Dedifferentiated amniotic fluid mesenchymal stem cell (primary cell): ENCODE data around the gene POLE2.
"Not testable (repeated sequence)": the region's sequence is repeated elsewhere in the genome, so short reads cannot be mapped to it uniquely, and the experiment has no call there.

Source experiments
- DNase-seq: peaks from one replicate; pipeline ENCODE4 v3.0.0-alpha.2; 2016; ENCODE audit errors: extremely low spot score

Gene POLE2, protein sequence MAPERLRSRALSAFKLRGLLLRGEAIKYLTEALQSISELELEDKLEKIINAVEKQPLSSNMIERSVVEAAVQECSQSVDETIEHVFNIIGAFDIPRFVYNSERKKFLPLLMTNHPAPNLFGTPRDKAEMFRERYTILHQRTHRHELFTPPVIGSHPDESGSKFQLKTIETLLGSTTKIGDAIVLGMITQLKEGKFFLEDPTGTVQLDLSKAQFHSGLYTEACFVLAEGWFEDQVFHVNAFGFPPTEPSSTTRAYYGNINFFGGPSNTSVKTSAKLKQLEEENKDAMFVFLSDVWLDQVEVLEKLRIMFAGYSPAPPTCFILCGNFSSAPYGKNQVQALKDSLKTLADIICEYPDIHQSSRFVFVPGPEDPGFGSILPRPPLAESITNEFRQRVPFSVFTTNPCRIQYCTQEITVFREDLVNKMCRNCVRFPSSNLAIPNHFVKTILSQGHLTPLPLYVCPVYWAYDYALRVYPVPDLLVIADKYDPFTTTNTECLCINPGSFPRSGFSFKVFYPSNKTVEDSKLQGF

DNA sequence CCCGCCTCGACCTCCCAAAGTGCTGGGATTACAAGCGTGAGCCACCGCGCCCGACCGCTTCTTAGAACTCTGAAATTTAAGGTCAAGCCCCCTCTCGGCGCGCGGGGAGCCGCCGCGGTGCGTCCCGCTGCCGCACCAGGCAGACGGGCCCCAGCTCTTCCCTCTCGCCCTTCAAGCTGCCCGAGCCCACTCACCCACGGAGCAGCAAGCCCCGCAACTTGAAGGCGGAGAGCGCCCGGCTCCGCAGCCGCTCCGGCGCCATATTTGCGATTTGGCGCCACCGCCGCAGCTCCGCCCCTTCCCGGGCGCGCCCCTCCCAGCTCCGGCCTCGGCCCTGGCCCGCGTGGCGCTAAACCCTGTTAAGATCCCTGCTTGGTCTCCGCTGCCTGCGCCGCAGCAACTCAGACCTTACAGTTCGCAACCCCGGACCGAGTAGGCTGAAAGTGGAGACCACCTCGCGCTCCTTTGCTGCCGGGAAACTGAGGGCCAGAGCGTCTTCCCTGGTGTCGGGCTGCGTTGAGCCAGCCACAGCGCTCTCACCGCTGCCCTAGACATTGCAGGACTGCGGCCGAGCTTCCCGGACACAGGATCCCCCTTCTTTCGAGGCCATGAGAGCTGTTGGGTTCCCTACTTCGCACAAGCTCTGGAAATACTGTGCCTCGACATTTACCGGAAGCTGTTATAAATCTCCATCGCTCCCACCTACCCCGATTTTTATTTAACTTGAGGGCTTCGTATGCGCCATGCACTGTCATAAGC lies at the start of gene POLE2:
Gene POLE2 (minus strand): TSS at position 273 of the 759 bp plus-strand sequence. CDS start 11 bp downstream, at position 262.
- peak; percentile 37 for DNase-seq

DNA sequence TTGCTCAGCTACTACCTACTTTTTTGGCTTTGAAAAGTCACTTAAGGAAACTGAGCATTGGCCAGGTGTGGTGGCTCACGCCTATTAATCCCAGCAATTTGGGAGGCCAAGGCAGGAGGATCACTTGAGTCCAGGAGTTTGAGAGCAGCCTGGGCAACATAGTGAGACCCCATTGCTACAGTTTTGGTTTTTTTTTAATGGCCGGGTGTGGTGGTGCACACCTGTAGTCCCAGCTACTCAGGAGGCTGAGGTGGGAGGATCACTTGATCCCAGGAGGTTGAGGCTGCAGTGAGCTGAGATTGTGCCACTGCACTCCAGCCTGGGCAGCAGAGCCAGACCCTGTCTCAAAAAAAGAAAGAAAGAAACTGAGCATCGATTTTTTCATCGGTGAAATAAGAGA lies 47.7 kb upstream of the POLE2 start:
- not testable (repeated sequence) for DNase-seq

GRCh38 chr14:49733836-49734235 lies 45.8 kb upstream of the POLE2 start:
- DNase-seq: no peak

GRCh38 chr14:49732896-49733295 lies 44.9 kb upstream of the POLE2 start:
- no peak for DNase-seq

DNA sequence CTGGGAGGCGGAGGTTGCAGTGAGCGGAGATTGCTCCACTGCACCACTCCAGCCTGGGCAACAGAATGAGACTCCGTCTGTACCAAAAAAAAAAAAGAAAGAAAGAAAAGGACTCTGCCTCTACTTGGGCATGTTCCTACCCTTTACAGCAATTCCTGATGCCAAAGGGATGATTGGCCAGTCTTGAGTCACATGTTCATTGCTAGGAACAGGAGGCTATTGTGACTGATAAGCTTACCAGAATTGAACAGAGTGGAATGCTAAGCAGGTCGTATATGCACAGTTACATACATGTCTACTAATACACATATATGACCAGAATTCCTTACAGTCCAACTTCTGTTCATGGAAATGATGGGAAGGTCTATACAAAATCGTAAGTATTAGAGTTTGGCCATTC lies 39.2 kb upstream of the POLE2 start:
- DNase-seq: no peak

GRCh38 chr14:49721733-49722435 lies 33.9 kb upstream of the POLE2 start:
- not testable (repeated sequence) for DNase-seq

GRCh38 chr14:49720744-49721143 lies 32.7 kb upstream of the POLE2 start:
- no peak for DNase-seq

DNA sequence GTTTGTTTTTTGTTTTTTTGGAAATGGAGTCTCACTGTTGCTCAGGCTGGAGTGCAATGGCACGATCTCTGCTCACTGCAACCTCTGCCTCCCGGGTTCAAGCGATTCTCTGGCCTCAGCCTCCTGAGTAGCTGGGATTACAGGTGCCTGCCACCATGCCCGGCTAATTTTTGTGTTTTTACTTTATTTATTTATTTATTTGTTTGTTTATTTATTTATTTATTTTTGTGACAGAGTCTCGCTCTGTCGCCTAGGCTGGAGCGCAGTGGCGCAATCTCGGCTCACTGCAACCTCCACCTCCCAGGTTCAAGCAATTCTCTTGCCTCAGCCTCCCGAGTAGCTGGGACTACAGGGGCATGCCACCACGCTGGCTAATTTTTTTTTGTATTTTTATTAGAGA lies 23.0 kb upstream of the POLE2 start:
- not testable (repeated sequence) for DNase-seq

- not testable (repeated sequence) for DNase-seq
Measured at GRCh38 chr14:49704471-49704870, 16.5 kb upstream of the POLE2 start.

GRCh38 chr14:49703965-49704364 lies 16.0 kb upstream of the POLE2 start:
- DNase-seq: no peak

- DNase-seq: no peak
Measured at GRCh38 chr14:49702725-49703124, 14.7 kb upstream of the POLE2 start.

DNA sequence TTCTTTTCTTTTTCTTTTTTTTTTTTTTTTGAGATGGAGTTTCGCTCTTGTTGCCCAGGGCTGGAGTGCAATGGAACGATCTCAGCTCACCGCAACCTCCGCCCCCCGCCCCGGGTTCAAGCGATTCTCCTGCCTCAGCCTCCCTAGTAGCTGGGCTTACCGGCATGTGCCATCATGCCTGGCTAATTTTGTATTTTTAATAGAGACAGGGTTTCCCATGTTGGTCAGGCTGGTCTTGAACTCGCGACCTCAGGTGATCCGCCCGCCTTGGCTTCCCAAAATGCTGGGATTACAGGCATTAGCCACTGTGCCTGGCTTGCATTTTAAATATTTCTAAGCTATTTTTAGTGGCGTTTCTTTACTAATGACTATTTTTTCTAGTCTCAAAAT lies 5.7 kb upstream of the POLE2 start:
- not testable (repeated sequence) for DNase-seq

GRCh38 chr14:49692811-49693734 lies 5.1 kb upstream of the POLE2 start, which contains the start of gene KLHDC1:
Gene KLHDC1 (plus strand): TSS chr14:49693120. CDS start chr14:49693195, 75 bp downstream.
- peak; percentile 80 for DNase-seq

- no peak for DNase-seq
Measured at GRCh38 chr14:49692193-49692757, 4.3 kb upstream of the POLE2 start.

DNA sequence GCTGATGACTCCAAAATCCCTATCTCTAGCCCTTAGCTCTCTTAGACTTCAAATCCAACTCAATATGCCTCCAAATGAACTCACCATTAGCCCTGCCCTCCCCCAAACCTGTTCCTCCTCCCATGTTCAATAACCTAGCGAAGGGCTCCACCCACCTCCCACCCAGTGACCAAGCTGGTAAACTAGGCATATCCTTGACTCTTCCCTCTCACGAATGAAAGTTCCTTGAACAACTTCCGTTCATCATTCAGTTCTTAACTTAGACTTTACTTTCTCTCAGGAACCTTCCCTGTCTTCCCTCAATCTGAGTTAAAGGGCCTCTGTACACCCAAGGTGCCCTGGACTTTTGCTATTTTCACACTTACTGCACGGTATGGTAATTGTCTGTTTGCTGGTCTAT lies 3.0 kb upstream of the POLE2 start:
- DNase-seq: no peak

DNA sequence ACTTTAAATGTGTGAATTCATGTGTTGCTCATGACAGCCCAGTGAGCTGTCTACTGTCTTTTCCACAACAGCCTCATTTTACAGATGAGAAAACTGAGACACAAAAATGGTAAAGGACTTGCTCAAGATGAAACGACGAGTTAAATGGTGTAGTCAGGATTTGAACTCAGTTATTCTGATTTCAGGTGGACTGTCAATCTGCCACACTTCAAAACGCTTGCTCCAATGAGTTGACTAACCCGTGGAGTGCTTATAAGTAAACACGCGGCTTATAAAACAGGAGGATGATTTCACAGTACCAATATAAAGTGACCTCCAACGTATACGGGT lies 652 bp upstream of the POLE2 start:
- no peak for DNase-seq

GRCh38 chr14:49686425-49686824 lies 1.6 kb downstream of the POLE2 start:
- no peak for DNase-seq

- no peak for DNase-seq
Measured at GRCh38 chr14:49679271-49679670, 8.7 kb downstream of the POLE2 start.

DNA sequence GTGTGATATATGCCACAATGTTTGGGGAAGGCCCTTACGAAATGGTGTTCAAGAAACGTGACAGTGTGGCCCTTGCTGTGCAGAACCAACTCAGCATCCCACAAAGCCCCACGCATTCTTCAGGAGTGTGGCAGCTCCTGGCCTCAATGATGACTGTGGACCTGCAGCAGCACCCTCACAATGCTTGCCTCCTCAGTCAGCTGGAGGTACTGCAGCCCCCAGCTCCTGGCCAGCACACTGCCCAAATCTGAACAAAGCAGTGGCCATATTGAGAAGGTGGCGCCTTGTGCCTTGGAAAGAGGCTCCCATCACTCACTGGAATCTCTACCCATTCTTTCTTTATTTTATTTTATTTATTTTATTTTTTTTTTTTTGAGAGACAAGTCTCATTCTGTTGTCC lies 10.4 kb downstream of the POLE2 start:
- DNase-seq: no peak

- no peak for DNase-seq
Measured at GRCh38 chr14:49673586-49673985, 14.4 kb downstream of the POLE2 start.

- DNase-seq: no peak
Measured at GRCh38 chr14:49670475-49670874, 17.5 kb downstream of the POLE2 start.
